GM12878 (cell line): ENCODE measurements around the gene KPNA4. TPM values are rescaled to one million over a fixed set of nuclear protein-coding genes. Genes with fewer than 3 reads are reported as not detected.

ENCODE experiments used
- ATAC-seq: fragments of 200-7000 bp; cut with Tn5 transposase; 3 replicates; pipeline ENCODE4 v1.9.1; 2020; ENCODE audit warnings: mild to moderate bottlenecking, moderate library complexity
- BruUV-seq: library from RNA; stranded (reverse); fragments of 400-500 nt; replicated peaks from 2 replicates; lab custom pipeline; 2021; lab: Mats Ljungman, UMichigan
- CTCF ChIA-PET: fragments of 300-600 bp; sonication (Branson Sonifier 250); formaldehyde crosslinking; extraction: SDS; loops from one replicate; lab custom pipeline; 2021; ENCODE audit warnings: inconsistent platforms; lab: Yijun Ruan, JAX
- POLR2A ChIA-PET: fragments of 350-600 bp; formaldehyde crosslinking; extraction: SDS; loops from one replicate; lab custom pipeline; 2021; ENCODE audit warnings: inconsistent platforms; lab: Charles Lee
- RAD21 ChIA-PET: fragments of 300-600 bp; sonication (Branson Sonifier 250); formaldehyde crosslinking; loops from one replicate; lab custom pipeline; 2023; ENCODE audit warnings: antibody characterized with exemption; ENCODE audit not compliant: unreplicated experiment; lab: Charles Lee
- SMC1A ChIA-PET: fragments of 300-600 bp; sonication (Branson Sonifier 250); formaldehyde crosslinking; loops from one replicate; lab custom pipeline; 2023; ENCODE audit not compliant: unreplicated experiment, uncharacterized antibody; lab: Charles Lee
- DNase-seq: peaks from one replicate; pipeline ENCODE4 v3.0.0-alpha.2; 2011; ENCODE audit warnings: low read depth, low spot score
- FAIRE-seq: peaks from 3 replicates; lab custom pipeline; 2011; peaks lifted over from hg19 to GRCh38; lab: Jason Lieb, UNC
- H2AFZ ChIP-seq: 2 replicates; pipeline ENCODE4 v1.6.0; 2011; ENCODE audit warnings: low read depth, low read length, control low read depth; ENCODE audit not compliant: control insufficient read depth
- H3K27ac ChIP-seq: 2 replicates; pipeline ENCODE4 v1.5.1; 2011; ENCODE audit warnings: control low read depth; ENCODE audit not compliant: control insufficient read depth, insufficient read depth
- H3K27me3 ChIP-seq, 2 experiments: replicated peaks in 1 of 2; 2 replicates each; pipeline versions ENCODE4 v1.6.0 to v1.6.1; 2011; ENCODE audit warnings: low read length in 1 of 2; ENCODE audit not compliant: control insufficient read depth in 2 of 2, insufficient read depth in 2 of 2
- H3K36me3 ChIP-seq, 2 experiments: 2 replicates each; pipeline ENCODE4 v1.5.1; 2011; ENCODE audit warnings: low read length in 1 of 2; ENCODE audit not compliant: control insufficient read depth in 2 of 2, insufficient read depth in 2 of 2
- H3K4me1 ChIP-seq: 2 replicates; pipeline ENCODE4 v1.6.1; 2011; ENCODE audit warnings: mild to moderate bottlenecking, low read length, moderate library complexity, mixed read lengths; ENCODE audit not compliant: control insufficient read depth, insufficient read depth
- H3K4me2 ChIP-seq: 2 replicates; pipeline ENCODE4 v1.6.0; 2011; ENCODE audit warnings: control low read depth; ENCODE audit not compliant: control insufficient read depth, insufficient read depth
- H3K4me3 ChIP-seq: fragments of 200-600 bp; sonication (generic); 2 replicates; pipeline ENCODE4 v1.5.1; 2016
- H3K79me2 ChIP-seq: 2 replicates; pipeline ENCODE4 v1.6.0; 2011; ENCODE audit warnings: low read length; ENCODE audit not compliant: control insufficient read depth, insufficient read depth
- H3K9ac ChIP-seq: 2 replicates; pipeline ENCODE4 v1.8.0; 2011; ENCODE audit warnings: low read length, control low read depth, mixed read lengths; ENCODE audit not compliant: control insufficient read depth, insufficient read depth
- H3K9me3 ChIP-seq: replicated peaks from 3 replicates; pipeline ENCODE4 v1.5.1; 2011; ENCODE audit warnings: mild to moderate bottlenecking, low read length; ENCODE audit not compliant: control insufficient read depth, insufficient read depth
- H4K20me1 ChIP-seq: 2 replicates; pipeline ENCODE4 v1.6.0; 2011; ENCODE audit not compliant: control insufficient read depth, insufficient read depth
- BCL11A ChIP-seq: IDR thresholded peaks from 2 replicates; pipeline ENCODE4 v1.6.1; 2011; ENCODE audit warnings: low read depth, low read length
- BCLAF1 ChIP-seq: fragments of 450-650 bp; IDR thresholded peaks from 2 replicates; pipeline ENCODE4 v1.6.1; 2017; ENCODE audit warnings: antibody characterized with exemption, mild to moderate bottlenecking, moderate library complexity
- CHD1 ChIP-seq: IDR thresholded peaks from 2 replicates; pipeline ENCODE4 v1.6.1; 2012; ENCODE audit warnings: low read depth, low read length, improper control_type of control experiment
- CREB1 ChIP-seq: IDR thresholded peaks from 2 replicates; pipeline ENCODE4 v1.6.1; 2012; ENCODE audit warnings: low read depth, mild to moderate bottlenecking, inconsistent platforms
- HCFC1 ChIP-seq: fragments of 150-350 bp; IDR thresholded peaks from 2 replicates; pipeline ENCODE4 v1.6.1; 2014; ENCODE audit warnings: low read length
- JUNB ChIP-seq: IDR thresholded peaks from 2 replicates; pipeline ENCODE4 v1.6.1; 2016; ENCODE audit warnings: antibody characterized with exemption, mild to moderate bottlenecking
- MAX ChIP-seq: IDR thresholded peaks from 2 replicates; pipeline ENCODE4 v1.6.1; 2012; ENCODE audit warnings: low read depth, low read length, improper control_type of control experiment
- NFXL1 ChIP-seq: fragments of 450-650 bp; IDR thresholded peaks from 2 replicates; pipeline ENCODE4 v1.6.1; 2017; ENCODE audit warnings: antibody characterized with exemption, mild to moderate bottlenecking, borderline replicate concordance
- RAD21 ChIP-seq: IDR thresholded peaks from 2 replicates; pipeline ENCODE4 v1.6.1; 2011; ENCODE audit warnings: mild to moderate bottlenecking, low read depth, low read length, moderate library complexity; ENCODE audit not compliant: insufficient read depth
- TCF12 ChIP-seq: IDR thresholded peaks from 2 replicates; pipeline ENCODE4 v1.6.1; 2011; ENCODE audit warnings: low read depth, mild to moderate bottlenecking, low read length
- ZBTB40 ChIP-seq: fragments of 450-650 bp; IDR thresholded peaks from 2 replicates; pipeline ENCODE4 v1.6.1; 2016; ENCODE audit warnings: mild to moderate bottlenecking, moderate library complexity, borderline replicate concordance
- WGBS: methylation state at CpG from one replicate; pipeline ENCODE4 v1.1.6; 2016; ENCODE audit warnings: low lambda C conversion rate; ENCODE audit not compliant: insufficient replicate concordance, insufficient coverage; ENCODE audit errors: missing lambda C conversion rate; 5-methylcytosine and 5-hydroxymethylcytosine counted together
- in situ Hi-C: fragments of 300-500 bp; cut with MboI; formaldehyde crosslinking; loops from 9 replicates; pipeline ENCODE4 v1.14.3; 2018; ENCODE audit warnings: mixed read lengths
- intact Hi-C: fragments of 100-400 bp; cut with micrococcal nuclease; formaldehyde crosslinking; loops from one replicate; pipeline ENCODE4 v1.14.2; 2022; ENCODE audit not compliant: unreplicated experiment
- polyA plus RNA-seq, 11 experiments: library from polyadenylated mRNA; depleted of rRNA in 4 of 11; unstranded in 6 of 11; stranded (reverse) in 5 of 11; fragments of >200 nt; fragmentation: Nextera tagmentation in 4 of 11; fragmentation: Illumina TruSeq in 1 of 11; extraction: Ambion mirVana in 4 of 11; extraction: Trizol in 1 of 11; gene quantifications; 1 replicate in 1 of 11; 2 replicates in 10 of 11; pipeline versions ENCODE4 v1.2.1 to v1.2.3, GENCODE V29; 2011 to 2016; ENCODE audit warnings: inconsistent platforms in 2 of 11, missing spikeins in 2 of 11, low read depth in 1 of 11
- total RNA-seq, 4 experiments: library from RNA; depleted of rRNA in 3 of 4; stranded (reverse); fragments of >200 nt in 3 of 4; fragmentation: Illumina TruSeq in 1 of 4; extraction: Trizol in 1 of 4; gene quantifications; 2 replicates each; pipeline versions ENCODE4 v1.2.1 to v1.2.3, GENCODE V29; 2013 to 2021

KPNA4 gene
- total and polyA plus RNA-seq, 10 of the 15 experiments (the other 5 are each of a cell fraction or from before 2014, with no cell fraction given): 9.9 to 40.6 (median 18.1) TPM

GRCh38 chr3:160464321-160464720 lies 101.0 kb downstream of the KPNA4 start:
- Histone ChIP-seq H3K27ac (no peak overlapping the region), H4K20me1 (no peaks in the 10 kb centered on the region), H3K79me2 (no peaks in the 10 kb centered on the region), H3K4me3 (no peak overlapping the region), H3K9me3 (no peaks in the 10 kb centered on the region; the same call in 2 of the 3 replicates), H3K9ac (no peak overlapping the region), H3K36me3 (no peaks in the 10 kb centered on the region), H3K4me2 (no peak overlapping the region), H2AFZ (no peak overlapping the region), H3K27me3 (no peaks in the 10 kb centered on the region; a peak in 1 of 4 replicates), H3K4me1 (no peaks in the 10 kb centered on the region)
- DNase-seq (no peak), ATAC-seq (no peak), FAIRE-seq (no peak)
- intact Hi-C loops: no loop called here
- RAD21 ChIA-PET: no interaction called here
- 41% methylated on average over 2 of the region's 2 CpGs for WGBS
- in situ Hi-C loops: no loop called here
- no TSS peak for BruUV-seq
- CTCF ChIA-PET: interaction anchor here (1.0 kb wide), 2 partner anchors 32 to 78 kb away, joined by 3 read pairs; no protein-coding TSS in a partner anchor
- TF ChIP-seq HCFC1 (no peak), MAX (no peak), CHD1 (no peak), BCL11A (no peak), JUNB (no peak), NFXL1 (no peak)
- SMC1A ChIA-PET: interaction anchor here (0.7 to 1.4 kb wide), 2 partner anchors 14 to 55 kb away, joined by 3 to 5 read pairs; no protein-coding TSS in a partner anchor
- POLR2A ChIA-PET: no interaction called here

- ATAC-seq (no peak), DNase-seq (no peak), FAIRE-seq (no peak)
- intact Hi-C loops (no loop called here), in situ Hi-C loops (no loop called here)
- H3K27ac ChIP-seq: no peak overlapping the region
- ChIA-PET RAD21 (interaction anchor here (1.0 kb wide), 1 partner anchor 9 kb away, joined by 5 read pairs; no protein-coding TSS in a partner anchor), SMC1A (no interaction called here), POLR2A (interaction anchor here (2.6 kb wide), 1 partner anchor 10 kb away, joined by 10 read pairs; the partner anchor contains the start of gene TRIM59), CTCF (no interaction called here)
- H3K9me3 ChIP-seq: no peaks in the 10 kb centered on the region; the same call in 2 of the 3 replicates
- H2AFZ ChIP-seq: no peak overlapping the region
- no peaks in the 10 kb centered on the region for H4K20me1 ChIP-seq
- H3K4me2 ChIP-seq: no peak overlapping the region
- H3K79me2 ChIP-seq: no peaks in the 10 kb centered on the region
- no TSS peak for BruUV-seq
- H3K36me3 ChIP-seq: no peaks in the 10 kb centered on the region
- no peak overlapping the region for H3K9ac ChIP-seq
- H3K4me3 ChIP-seq: no peak overlapping the region
- 47% methylated on average over 3 of the region's 3 CpGs for WGBS
- H3K4me1 ChIP-seq: no peaks in the 10 kb centered on the region
- H3K27me3 ChIP-seq: no peaks in the 10 kb centered on the region; a peak in 1 of 4 replicates
- TF ChIP-seq BCLAF1 (no peak), ZBTB40 (no peak), CREB1 (no peak), TCF12 (no peak), RAD21 (no peak)
Observed at GRCh38 chr3:160460033-160460432, 105.3 kb downstream of the KPNA4 start.
